Neutrophil (primary cell): ENCODE data around the gene AHSG.
"Not testable (repeated sequence)": the region's sequence is repeated elsewhere in the genome, so short reads cannot be mapped to it uniquely, and the experiment has no call there.

ENCODE experiments used
- H3K27ac ChIP-seq: fragments of 200-600 bp; sonication (generic); 2 replicates; pipeline ENCODE4 v1.5.1; 2016; ENCODE audit warnings: mild to moderate bottlenecking, moderate library complexity
- H3K27me3 ChIP-seq: fragments of 200-600 bp; sonication (generic); 2 replicates; pipeline ENCODE4 v1.6.0; 2016; ENCODE audit warnings: mild to moderate bottlenecking
- H3K36me3 ChIP-seq: fragments of 200-600 bp; sonication (generic); 2 replicates; pipeline ENCODE4 v1.5.1; 2017
- H3K4me1 ChIP-seq, 2 experiments: fragments of 200-600 bp in 1 of 2; sonication (generic) in 1 of 2; 1 replicate in 1 of 2; 2 replicates in 1 of 2; pipeline versions ENCODE4 v1.5.1 to v1.6.1; 2013 to 2016; ENCODE audit warnings: low read depth in 1 of 2, low read length in 1 of 2, mild to moderate bottlenecking in 1 of 2, moderate library complexity in 1 of 2; ENCODE audit not compliant: control insufficient read depth in 1 of 2, insufficient read depth in 1 of 2
- H3K4me3 ChIP-seq, 2 experiments: fragments of 200-600 bp in 1 of 2; sonication (generic) in 1 of 2; 1 replicate in 1 of 2; 2 replicates in 1 of 2; pipeline ENCODE4 v1.5.1; 2013 to 2016; ENCODE audit warnings: low read depth in 1 of 2, low read length in 1 of 2, mild to moderate bottlenecking in 1 of 2, moderate library complexity in 1 of 2
- H3K9me3 ChIP-seq: fragments of 200-600 bp; sonication (generic); 2 replicates; pipeline ENCODE4 v1.5.1; 2016
- TF ChIP-seq, protein P1 (sequence below): fragments of 200-600 bp; sonication (generic); IDR thresholded peaks from 2 replicates; pipeline ENCODE4 v1.5.1; 2016; ENCODE audit warnings: antibody characterized with exemption

The AHSG gene

DNA sequence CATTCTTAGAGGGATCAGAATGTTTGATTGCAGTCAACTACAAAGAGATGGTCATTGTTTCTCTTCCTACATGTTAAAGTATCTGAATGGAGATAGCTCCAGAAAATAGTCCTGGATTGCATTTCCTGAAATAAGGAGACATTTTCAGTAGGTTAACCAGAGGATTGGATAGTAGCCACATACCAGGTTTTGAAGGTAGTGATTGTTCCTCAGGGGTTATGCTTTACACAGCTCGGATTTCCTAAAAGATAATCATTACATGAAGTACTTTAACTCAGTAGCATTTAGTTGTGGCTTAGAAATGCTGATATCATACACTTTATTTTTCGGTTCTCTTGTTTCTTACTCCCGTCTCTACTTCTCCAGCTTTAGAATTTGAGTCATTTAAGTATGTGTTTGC lies 32.1 kb upstream of the AHSG start:
- Histone ChIP-seq H3K36me3 (peaks cover 82% of the 10 kb centered on the region), H3K27ac (no peak overlapping the region), H3K9me3 (no peaks in the 10 kb centered on the region), H3K27me3 (no peaks in the 10 kb centered on the region), H3K4me3 (no peak overlapping the region), H3K4me1 (no peaks in the 10 kb centered on the region)
- TF ChIP-seq, protein P1, sequence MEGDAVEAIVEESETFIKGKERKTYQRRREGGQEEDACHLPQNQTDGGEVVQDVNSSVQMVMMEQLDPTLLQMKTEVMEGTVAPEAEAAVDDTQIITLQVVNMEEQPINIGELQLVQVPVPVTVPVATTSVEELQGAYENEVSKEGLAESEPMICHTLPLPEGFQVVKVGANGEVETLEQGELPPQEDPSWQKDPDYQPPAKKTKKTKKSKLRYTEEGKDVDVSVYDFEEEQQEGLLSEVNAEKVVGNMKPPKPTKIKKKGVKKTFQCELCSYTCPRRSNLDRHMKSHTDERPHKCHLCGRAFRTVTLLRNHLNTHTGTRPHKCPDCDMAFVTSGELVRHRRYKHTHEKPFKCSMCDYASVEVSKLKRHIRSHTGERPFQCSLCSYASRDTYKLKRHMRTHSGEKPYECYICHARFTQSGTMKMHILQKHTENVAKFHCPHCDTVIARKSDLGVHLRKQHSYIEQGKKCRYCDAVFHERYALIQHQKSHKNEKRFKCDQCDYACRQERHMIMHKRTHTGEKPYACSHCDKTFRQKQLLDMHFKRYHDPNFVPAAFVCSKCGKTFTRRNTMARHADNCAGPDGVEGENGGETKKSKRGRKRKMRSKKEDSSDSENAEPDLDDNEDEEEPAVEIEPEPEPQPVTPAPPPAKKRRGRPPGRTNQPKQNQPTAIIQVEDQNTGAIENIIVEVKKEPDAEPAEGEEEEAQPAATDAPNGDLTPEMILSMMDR: no peak

DNA sequence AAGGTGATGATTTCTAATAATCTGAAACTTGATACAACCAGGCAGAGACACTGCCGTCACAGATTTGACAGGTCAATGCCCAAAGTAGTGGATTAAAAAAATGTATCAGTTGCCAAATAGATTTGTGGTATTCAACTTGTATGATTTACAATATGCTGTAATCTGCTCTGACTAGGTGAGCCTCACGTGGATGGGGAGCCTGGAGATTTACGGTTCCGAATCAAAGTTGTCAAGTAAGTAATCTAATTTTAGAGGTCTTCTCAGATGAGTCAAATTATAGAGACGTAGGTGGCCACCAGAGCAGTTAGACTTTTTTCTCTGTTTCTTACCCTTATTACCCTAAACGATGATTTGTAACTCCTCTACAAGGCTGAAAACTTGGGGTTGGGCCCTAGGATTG lies 30.3 kb upstream of the AHSG start:
- Histone ChIP-seq H3K27me3 (no peaks in the 10 kb centered on the region), H3K4me1 (no peaks in the 10 kb centered on the region), H3K36me3 (peaks cover 77% of the 10 kb centered on the region), H3K27ac (no peak overlapping the region), H3K4me3 (no peak overlapping the region), H3K9me3 (no peaks in the 10 kb centered on the region)
- TF ChIP-seq, protein P1: no peak

GRCh38 chr3:186583831-186584230 lies 29.0 kb upstream of the AHSG start:
- H3K9me3 ChIP-seq: no peaks in the 10 kb centered on the region
- no peak overlapping the region for H3K4me3 ChIP-seq
- H3K36me3 ChIP-seq: peaks cover 70% of the 10 kb centered on the region
- H3K27ac ChIP-seq: no peak overlapping the region
- H3K27me3 ChIP-seq: no peaks in the 10 kb centered on the region
- H3K4me1 ChIP-seq: no peaks in the 10 kb centered on the region
- TF ChIP-seq, protein P1: no peak

DNA sequence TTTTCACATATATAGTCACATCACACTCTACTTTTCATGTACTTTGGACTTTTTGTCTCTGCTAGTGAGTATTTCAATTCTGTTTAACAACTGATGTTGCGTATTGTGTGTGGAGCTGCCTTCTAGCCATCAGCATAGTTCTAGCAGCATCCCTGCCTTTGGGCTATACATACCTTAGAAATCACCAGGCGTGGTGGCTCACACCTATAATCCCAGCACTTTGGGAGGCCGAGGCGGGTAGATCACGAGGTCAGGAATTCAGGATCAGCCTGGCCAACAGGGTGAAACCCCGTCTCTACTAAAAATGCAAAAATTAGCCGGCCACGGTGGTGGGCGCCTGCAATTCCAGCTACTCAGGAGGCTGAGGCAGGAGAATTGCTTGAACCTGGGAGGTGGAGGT lies 26.6 kb upstream of the AHSG start:
- not testable (repeated sequence) for H3K4me1 ChIP-seq, H3K27ac ChIP-seq, H3K4me3 ChIP-seq, H3K27me3 ChIP-seq, H3K9me3 ChIP-seq
- peaks cover 51% of the 10 kb centered on the region for H3K36me3 ChIP-seq

DNA sequence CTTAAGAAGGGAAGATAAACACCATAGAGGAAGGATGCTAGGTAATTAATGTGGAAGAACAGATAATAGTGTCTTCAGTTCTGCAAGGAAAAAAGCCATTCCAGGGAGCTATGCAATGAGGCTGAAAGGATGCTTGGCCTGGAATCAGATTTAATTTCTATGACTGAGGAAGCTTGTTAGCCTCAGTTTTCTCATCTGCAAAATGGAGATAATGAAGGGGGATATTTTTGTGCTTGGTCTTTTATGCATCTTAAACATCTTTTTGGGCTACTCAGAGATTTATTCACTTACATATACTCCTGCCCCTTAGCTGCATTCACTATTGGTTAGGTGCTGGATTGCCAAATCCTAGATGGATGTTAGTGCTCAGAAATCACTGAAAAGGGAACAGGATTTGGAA lies 25.7 kb upstream of the AHSG start:
- Histone ChIP-seq H3K4me1 (no peaks in the 10 kb centered on the region), H3K27me3 (no peaks in the 10 kb centered on the region), H3K9me3 (no peaks in the 10 kb centered on the region), H3K27ac (no peak overlapping the region), H3K4me3 (no peak overlapping the region), H3K36me3 (peaks cover 42% of the 10 kb centered on the region)
- TF ChIP-seq, protein P1: no peak

DNA sequence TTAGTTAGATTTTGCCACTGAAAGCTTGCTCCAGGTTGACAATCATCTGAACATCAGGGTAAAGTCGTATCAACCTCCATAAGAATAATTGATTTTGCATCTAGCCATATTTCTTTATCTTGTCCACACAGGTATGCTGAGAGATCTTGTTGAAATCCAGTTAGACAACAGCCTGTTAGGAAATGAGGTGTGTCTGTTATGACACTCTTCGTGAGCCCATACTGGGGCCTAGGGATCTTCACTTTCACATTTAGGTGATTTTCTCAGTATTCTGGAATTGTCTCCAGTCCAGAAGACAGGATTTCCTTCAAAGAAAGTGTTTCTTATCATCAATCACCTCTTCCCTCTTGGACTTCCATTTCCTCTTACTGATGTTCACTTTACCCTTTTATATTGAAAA lies 24.2 kb upstream of the AHSG start:
- Histone ChIP-seq H3K9me3 (no peaks in the 10 kb centered on the region), H3K4me3 (no peak overlapping the region), H3K36me3 (peaks cover 27% of the 10 kb centered on the region), H3K27ac (no peak overlapping the region), H3K27me3 (no peaks in the 10 kb centered on the region), H3K4me1 (no peaks in the 10 kb centered on the region)
- TF ChIP-seq, protein P1: no peak
